GM06990 (cell line): Measurements from ENCODE around the gene TEX55.
"Not testable (repeated sequence)": the region's sequence is repeated elsewhere in the genome, so short reads cannot be mapped to it uniquely, and the experiment has no call there.

Source experiments
- DNase-seq: peaks from one replicate; pipeline ENCODE4 v3.0.0-alpha.2; 2011; ENCODE audit not compliant: insufficient read length; ENCODE audit errors: extremely low read depth
- H3K27me3 ChIP-seq: replicated peaks from 2 replicates; pipeline ENCODE4 v1.6.0; 2011; ENCODE audit warnings: low read length; ENCODE audit not compliant: control insufficient read depth, insufficient read depth
- H3K36me3 ChIP-seq: 2 replicates; pipeline ENCODE4 v1.5.1; 2011; ENCODE audit warnings: low read length; ENCODE audit not compliant: control insufficient read depth, insufficient read depth
- H3K4me3 ChIP-seq: replicated peaks from 2 replicates; pipeline ENCODE4 v1.5.1; 2011; ENCODE audit warnings: low read depth, mild to moderate bottlenecking, control low read depth, low read length
- TF ChIP-seq, protein P1 (sequence below): IDR thresholded peaks from 2 replicates; pipeline ENCODE4 v1.5.1; 2011; ENCODE audit warnings: low read length, control low read depth, mild to moderate bottlenecking, inconsistent platforms; ENCODE audit not compliant: insufficient read depth, poor library complexity, severe bottlenecking

The TEX55 gene

DNA sequence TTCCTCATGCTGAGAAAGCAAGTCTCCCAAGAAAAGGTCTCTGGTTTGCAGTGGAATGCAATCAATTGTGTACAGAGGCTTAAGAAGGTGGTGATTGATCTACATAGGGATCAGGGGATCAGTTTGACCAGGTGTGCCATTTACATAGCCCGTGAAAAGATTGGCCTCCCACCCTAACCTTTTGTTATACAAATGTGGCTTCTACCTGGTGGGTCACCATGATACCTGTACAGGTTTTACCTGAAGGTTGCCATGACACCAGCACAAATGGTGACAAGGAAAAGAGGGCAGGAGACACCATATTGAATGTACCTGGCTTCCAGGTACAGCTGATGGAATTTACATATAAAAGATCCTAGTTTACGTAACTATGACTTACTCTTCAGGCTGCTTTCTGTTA is 25.5 kb upstream of the TEX55 start:
- H3K36me3 ChIP-seq: no peaks in the 10 kb centered on the region
- no peak for DNase-seq
- no peak overlapping the region for H3K4me3 ChIP-seq
- TF ChIP-seq, protein P1, sequence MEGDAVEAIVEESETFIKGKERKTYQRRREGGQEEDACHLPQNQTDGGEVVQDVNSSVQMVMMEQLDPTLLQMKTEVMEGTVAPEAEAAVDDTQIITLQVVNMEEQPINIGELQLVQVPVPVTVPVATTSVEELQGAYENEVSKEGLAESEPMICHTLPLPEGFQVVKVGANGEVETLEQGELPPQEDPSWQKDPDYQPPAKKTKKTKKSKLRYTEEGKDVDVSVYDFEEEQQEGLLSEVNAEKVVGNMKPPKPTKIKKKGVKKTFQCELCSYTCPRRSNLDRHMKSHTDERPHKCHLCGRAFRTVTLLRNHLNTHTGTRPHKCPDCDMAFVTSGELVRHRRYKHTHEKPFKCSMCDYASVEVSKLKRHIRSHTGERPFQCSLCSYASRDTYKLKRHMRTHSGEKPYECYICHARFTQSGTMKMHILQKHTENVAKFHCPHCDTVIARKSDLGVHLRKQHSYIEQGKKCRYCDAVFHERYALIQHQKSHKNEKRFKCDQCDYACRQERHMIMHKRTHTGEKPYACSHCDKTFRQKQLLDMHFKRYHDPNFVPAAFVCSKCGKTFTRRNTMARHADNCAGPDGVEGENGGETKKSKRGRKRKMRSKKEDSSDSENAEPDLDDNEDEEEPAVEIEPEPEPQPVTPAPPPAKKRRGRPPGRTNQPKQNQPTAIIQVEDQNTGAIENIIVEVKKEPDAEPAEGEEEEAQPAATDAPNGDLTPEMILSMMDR: no peak
- H3K27me3 ChIP-seq: no peaks in the 10 kb centered on the region

DNA sequence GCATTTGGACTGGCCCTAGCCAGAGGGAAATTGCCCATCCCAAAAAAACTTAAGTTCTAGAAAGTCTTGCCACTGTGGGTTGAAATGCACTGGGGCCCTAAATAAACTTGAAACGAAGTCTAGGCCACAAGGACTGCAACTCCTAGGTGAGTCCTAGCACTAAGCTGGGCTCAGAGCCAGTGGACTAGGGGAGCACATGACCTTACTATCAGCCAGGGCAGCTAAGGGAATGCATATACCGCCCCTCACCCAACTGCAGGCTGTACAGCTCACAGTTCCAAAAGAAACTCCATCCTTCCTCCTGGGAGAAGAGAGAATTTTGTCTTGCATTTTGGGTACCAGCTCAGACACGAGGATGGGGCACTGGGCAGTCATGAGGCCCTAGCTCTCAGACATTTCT is 23.6 kb upstream of the TEX55 start:
- TF ChIP-seq, protein P1: no peak
- no peaks in the 10 kb centered on the region for H3K36me3 ChIP-seq
- no peak overlapping the region for H3K4me3 ChIP-seq
- DNase-seq: no peak
- H3K27me3 ChIP-seq: no peaks in the 10 kb centered on the region

DNA sequence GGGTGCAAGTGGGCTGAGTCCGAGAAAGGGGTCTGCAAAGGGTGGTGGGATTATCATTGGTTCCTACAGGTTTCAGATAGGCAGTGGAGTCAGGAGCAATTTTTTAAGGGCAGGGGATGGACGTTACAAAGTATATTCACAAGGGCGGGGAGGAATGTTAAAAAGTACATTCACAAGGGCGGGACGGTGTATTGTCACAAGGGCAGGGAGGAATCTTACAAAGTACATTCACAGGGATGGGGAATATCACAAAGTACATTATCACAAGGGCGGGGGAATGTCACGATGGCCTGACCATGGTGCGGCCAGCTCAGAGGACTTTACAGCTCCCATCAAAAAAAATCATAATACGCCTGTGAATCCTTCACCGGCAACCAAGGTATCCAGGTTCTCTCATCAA is 20.6 kb upstream of the TEX55 start:
- TF ChIP-seq, protein P1: no peak
- H3K36me3 ChIP-seq: no peaks in the 10 kb centered on the region
- no peak overlapping the region for H3K4me3 ChIP-seq
- DNase-seq: no peak
- H3K27me3 ChIP-seq: no peaks in the 10 kb centered on the region

DNA sequence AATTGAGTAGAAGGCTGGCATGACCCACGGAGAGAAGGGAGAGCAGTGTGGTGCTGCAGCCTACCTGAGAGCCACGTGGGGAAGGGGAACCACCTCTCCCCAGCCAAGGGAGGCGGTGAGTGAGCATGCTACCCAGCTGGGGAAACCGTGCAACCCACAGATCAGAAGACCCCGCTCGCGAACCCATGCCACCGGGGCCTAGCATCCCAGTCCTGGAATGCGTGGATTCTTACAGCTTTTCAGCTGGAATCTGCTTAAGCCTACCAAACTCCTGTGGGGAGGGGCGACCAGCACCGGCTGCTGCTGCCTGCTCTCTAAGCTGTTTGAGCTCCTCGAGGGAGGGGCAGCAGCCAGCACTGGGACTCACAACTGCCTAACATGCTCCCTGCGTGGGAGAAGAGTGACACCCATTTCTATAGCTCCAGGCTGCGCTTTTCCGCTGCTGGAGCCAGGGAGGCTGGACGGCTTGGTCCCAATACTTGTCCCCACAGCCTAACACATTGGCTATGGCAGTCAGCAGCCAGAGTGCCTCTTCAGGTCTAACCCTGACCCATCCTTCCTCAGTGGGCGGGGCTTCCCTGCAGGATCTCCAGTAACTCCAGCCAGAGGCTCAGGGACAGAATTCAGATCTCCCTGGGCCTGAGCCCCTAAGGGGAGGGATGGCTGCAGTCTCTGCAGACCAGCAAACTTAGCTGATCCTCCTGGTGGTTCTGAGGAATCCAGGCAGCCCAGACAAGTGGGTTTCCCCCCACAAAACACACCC is 20.0 kb upstream of the TEX55 start:
- Histone ChIP-seq H3K36me3 (no peaks in the 10 kb centered on the region), H3K4me3 (no peak overlapping the region), H3K27me3 (no peaks in the 10 kb centered on the region)
- TF ChIP-seq, protein P1: no peak
- no peak for DNase-seq

DNA sequence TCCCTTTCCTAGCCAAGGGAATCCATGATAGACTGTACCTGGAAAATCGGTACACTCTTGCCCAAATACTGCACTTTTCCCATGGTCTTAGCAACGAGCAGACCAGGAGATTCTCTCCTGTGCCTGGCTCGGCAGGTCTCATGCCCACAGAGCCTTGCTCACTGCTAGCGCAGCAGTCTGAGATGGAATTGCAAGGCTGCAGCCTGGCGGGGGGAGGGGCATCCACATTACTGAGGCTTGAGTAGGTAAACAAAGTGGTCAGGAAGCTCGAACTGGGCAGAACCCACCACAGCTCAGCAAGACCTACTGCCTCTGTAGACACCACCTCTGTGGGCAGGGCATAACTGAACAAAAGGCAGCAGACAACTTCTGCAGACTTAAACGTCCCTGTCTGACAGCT is 15.7 kb upstream of the TEX55 start:
- not testable (repeated sequence) for H3K36me3 ChIP-seq, H3K27me3 ChIP-seq, DNase-seq, H3K4me3 ChIP-seq

DNA sequence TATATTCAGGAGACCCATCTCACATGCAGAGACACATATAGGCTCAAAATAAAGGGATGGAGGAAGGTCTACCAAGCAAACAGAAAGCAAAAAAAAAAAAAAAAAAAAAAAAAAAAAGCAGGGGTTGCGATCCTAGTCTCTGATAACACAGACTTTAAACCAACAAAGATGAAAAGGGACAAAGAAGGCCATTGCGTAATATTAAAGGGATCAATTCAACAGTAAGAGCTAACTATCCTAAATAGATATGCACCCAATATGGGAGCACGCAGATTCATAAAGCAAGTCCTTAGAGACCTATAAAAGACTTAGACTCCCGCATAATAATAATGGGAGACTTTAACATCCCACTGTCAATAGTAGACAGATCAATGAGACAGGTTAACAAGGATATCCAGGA is 13.7 kb upstream of the TEX55 start:
- not testable (repeated sequence) for DNase-seq, H3K4me3 ChIP-seq, H3K27me3 ChIP-seq, H3K36me3 ChIP-seq

DNA sequence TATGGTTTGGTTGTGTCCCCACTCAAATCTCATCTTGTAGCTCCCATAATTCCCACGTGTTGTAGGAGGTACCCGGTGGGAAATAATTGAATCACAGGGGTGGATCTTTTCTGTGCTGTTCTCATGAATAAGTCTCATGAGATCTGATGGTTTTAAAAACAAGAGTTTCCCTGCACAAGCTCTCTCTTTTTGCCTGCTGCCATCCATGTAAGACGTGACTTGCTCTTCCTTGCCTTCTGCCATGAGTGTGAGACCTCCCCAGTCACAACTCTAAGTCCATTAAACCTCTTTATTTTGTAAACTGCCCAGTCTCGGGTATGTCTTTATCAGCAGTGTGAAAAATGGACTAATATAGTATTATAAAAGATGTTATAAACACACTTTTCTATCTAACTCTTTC is 6.6 kb upstream of the TEX55 start:
- not testable (repeated sequence) for H3K27me3 ChIP-seq, H3K4me3 ChIP-seq, DNase-seq, H3K36me3 ChIP-seq
